Karpas-422 (cell line): Measurements from ENCODE around the gene ORAI2. TPM values are rescaled to one million over a fixed set of nuclear protein-coding genes. Genes with fewer than 3 reads are reported as not detected.

Experiments
- DNase-seq: peaks from one replicate; pipeline ENCODE4 v3.0.0-alpha.2; 2015
- H2AFZ ChIP-seq: fragments of 200-600 bp; sonication (generic); 2 replicates; pipeline ENCODE4 v1.6.1; 2014; ENCODE audit warnings: antibody characterized with exemption, low read length, mixed read lengths
- H3K27ac ChIP-seq: fragments of 200-600 bp; sonication (generic); 2 replicates; pipeline ENCODE4 v1.5.1; 2014; ENCODE audit warnings: mild to moderate bottlenecking, low read length, moderate library complexity
- H3K27me3 ChIP-seq: fragments of 200-600 bp; sonication (generic); 2 replicates; pipeline ENCODE4 v1.6.1; 2014; ENCODE audit warnings: low read length, mixed read lengths
- H3K36me3 ChIP-seq: fragments of 200-600 bp; sonication (generic); 2 replicates; pipeline ENCODE4 v1.6.1; 2014; ENCODE audit warnings: low read length, mixed read lengths; ENCODE audit not compliant: insufficient read depth
- H3K4me1 ChIP-seq: fragments of 200-600 bp; sonication (generic); 2 replicates; pipeline ENCODE4 v1.6.1; 2014; ENCODE audit warnings: mild to moderate bottlenecking, low read length, mixed read lengths
- H3K4me2 ChIP-seq: fragments of 200-600 bp; sonication (generic); 2 replicates; pipeline ENCODE4 v1.6.1; 2014; ENCODE audit warnings: low read length, low read depth, mild to moderate bottlenecking; ENCODE audit not compliant: poor library complexity, severe bottlenecking
- H3K4me3 ChIP-seq: fragments of 200-600 bp; sonication (generic); 2 replicates; pipeline ENCODE4 v1.5.1; 2014; ENCODE audit warnings: mild to moderate bottlenecking, antibody characterized with exemption, low read length, mixed read lengths
- H3K79me2 ChIP-seq: fragments of 200-600 bp; sonication (generic); 2 replicates; pipeline ENCODE4 v1.6.1; 2014; ENCODE audit warnings: mild to moderate bottlenecking, low read length, mixed read lengths
- H3K9ac ChIP-seq: fragments of 200-600 bp; sonication (generic); 2 replicates; pipeline ENCODE4 v1.6.0; 2014; ENCODE audit warnings: low read length
- H3K9me2 ChIP-seq: fragments of 200-600 bp; sonication (generic), shearing (Covaris generic); replicated peaks from 2 replicates; pipeline ENCODE4 v1.6.0; 2014; ENCODE audit warnings: mild to moderate bottlenecking, low read length, moderate library complexity; ENCODE audit not compliant: insufficient read depth
- H3K9me3 ChIP-seq: fragments of 300-700, 200-600 bp; sonication (generic); 2 replicates; pipeline ENCODE4 v1.6.1; 2014; ENCODE audit warnings: low read length, mixed read lengths
- H4K20me1 ChIP-seq: fragments of 200-600 bp; sonication (generic); 2 replicates; pipeline ENCODE4 v1.6.1; 2014; ENCODE audit warnings: mild to moderate bottlenecking, antibody characterized with exemption, low read length, low read depth; ENCODE audit not compliant: insufficient read depth
- total RNA-seq: library from RNA; depleted of rRNA; stranded (reverse); fragments of >200 nt; shearing (Covaris generic); gene quantifications from 2 replicates; pipeline ENCODE4 v1.2.3, GENCODE V29; 2014; ENCODE audit warnings: low replicate concordance

The ORAI2 gene
- total RNA-seq, 1 experiment from 2014 or later: 2.8 TPM

GRCh38 chr7:102463841-102464576 is 30.6 kb downstream of the ORAI2 start:
- Histone ChIP-seq H3K4me2 (peak overlapping the region; percentile 99), H3K9me3 (no peaks in the 10 kb centered on the region), H3K27ac (peak overlapping the region; percentile 41; the same call in 1 of the 2 replicates), H4K20me1 (peaks cover 3% of the 10 kb centered on the region; the same call in 1 of the 2 replicates), H3K27me3 (no peaks in the 10 kb centered on the region), H3K9me2 (no peaks in the 10 kb centered on the region), H3K36me3 (no peaks in the 10 kb centered on the region), H3K79me2 (peaks cover 26% of the 10 kb centered on the region), H3K9ac (peak overlapping the region; percentile 97), H3K4me3 (peak overlapping the region; percentile 100), H3K4me1 (peaks cover 26% of the 10 kb centered on the region), H2AFZ (peak overlapping the region; percentile 99)
- peak; percentile 55 for DNase-seq

DNA sequence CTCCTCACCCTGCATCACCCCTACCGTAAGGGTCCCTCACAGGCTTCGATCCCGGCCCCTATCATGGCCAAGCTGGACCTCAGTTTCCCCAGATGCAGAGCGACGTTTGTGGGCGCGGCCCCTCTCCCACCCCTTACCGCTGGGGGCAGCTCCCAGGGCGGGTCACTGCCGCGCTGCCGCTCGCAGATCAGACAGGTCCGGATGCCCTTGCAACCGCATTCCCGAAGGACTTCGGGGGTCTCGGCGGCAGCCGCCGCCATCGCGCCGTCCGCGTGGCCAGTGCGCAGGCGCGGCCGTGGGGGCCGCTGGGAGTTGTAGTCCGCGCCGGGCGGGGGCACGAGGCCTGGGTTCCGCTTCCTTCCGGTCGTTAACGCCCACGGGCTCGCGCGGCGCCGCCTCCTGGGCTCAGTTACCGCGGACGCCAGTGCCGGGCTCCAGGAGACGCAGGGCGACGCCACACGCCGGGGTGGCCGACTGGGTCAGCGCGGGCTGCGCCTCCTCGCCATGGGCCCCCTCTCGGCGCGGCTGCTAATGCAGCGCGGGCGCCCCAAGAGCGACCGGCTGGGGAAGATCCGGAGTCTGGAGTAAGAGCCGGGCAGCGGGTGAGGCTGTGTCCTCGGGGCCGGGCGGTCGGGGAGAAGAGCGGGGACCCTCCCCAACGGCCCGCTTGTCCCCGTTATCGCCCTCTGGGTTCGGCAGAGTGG is 31.4 kb downstream of the ORAI2 start, which contains the start of the genes ALKBH4 and LRWD1:
TSS of gene ALKBH4 (minus strand) at position 287 of the 704 bp plus-strand sequence. CDS start at position 260, 27 bp downstream.
TSS of gene LRWD1 (plus strand) at position 408 of the 704 bp plus-strand sequence. CDS start at position 505, 97 bp downstream.
- peaks cover 26% of the 10 kb centered on the region for H3K79me2 ChIP-seq
- H3K4me1 ChIP-seq: peaks cover 26% of the 10 kb centered on the region
- no peaks in the 10 kb centered on the region for H3K27me3 ChIP-seq
- no peaks in the 10 kb centered on the region for H3K36me3 ChIP-seq
- peak within 1 kb of the TSS; percentile 41; the same call in 1 of the 2 replicates for H3K27ac ChIP-seq
- peak; percentile 97 for DNase-seq
- H3K9ac ChIP-seq: peak within 1 kb of the TSS; percentile 97
- peak within 1 kb of the TSS; percentile 100 for H3K4me3 ChIP-seq
- peak within 1 kb of the TSS; percentile 99 for H3K4me2 ChIP-seq
- H2AFZ ChIP-seq: peak within 1 kb of the TSS; percentile 99
- H3K9me3 ChIP-seq: no peaks in the 10 kb centered on the region
- no peaks in the 10 kb centered on the region for H3K9me2 ChIP-seq
- peaks cover 3% of the 10 kb centered on the region; the same call in 1 of the 2 replicates for H4K20me1 ChIP-seq

DNA sequence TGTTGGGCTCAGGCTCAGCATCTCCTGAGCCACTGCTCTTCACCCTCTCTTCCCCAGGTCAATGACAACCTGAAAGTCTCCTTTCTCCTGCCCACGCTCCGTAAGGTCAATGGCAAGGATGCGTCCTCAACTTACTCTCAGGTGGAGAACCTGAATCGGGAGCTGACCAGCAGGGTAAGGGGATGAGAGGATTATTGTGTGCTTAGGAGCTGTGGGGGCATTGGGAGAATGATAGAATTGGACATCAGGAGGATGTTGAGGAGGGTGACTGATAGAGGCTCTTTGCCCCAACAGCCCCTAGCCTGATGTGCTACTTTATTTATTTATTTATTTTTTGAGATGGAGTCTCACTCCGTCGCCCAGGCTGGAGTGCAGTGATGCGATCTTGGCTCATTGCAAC is 32.7 kb downstream of the ORAI2 start:
- no peak for DNase-seq
- no peaks in the 10 kb centered on the region for H3K27me3 ChIP-seq
- no peak overlapping the region for H3K27ac ChIP-seq
- no peak overlapping the region for H2AFZ ChIP-seq
- H3K4me3 ChIP-seq: peak overlapping the region; percentile 100
- H3K4me1 ChIP-seq: peaks cover 26% of the 10 kb centered on the region
- peak overlapping the region; percentile 99 for H3K4me2 ChIP-seq
- H3K79me2 ChIP-seq: peaks cover 26% of the 10 kb centered on the region
- no peaks in the 10 kb centered on the region for H3K36me3 ChIP-seq
- H4K20me1 ChIP-seq: peaks cover 3% of the 10 kb centered on the region; the same call in 1 of the 2 replicates
- no peaks in the 10 kb centered on the region for H3K9me2 ChIP-seq
- no peaks in the 10 kb centered on the region for H3K9me3 ChIP-seq
- peak overlapping the region; percentile 97 for H3K9ac ChIP-seq

- peaks cover 17% of the 10 kb centered on the region for H3K79me2 ChIP-seq
- H3K27ac ChIP-seq: no peak overlapping the region
- no peak overlapping the region for H2AFZ ChIP-seq
- H3K4me1 ChIP-seq: peaks cover 26% of the 10 kb centered on the region
- H3K4me2 ChIP-seq: no peak overlapping the region
- no peak for DNase-seq
- H3K27me3 ChIP-seq: no peaks in the 10 kb centered on the region
- no peaks in the 10 kb centered on the region for H3K36me3 ChIP-seq
- H3K9me2 ChIP-seq: no peaks in the 10 kb centered on the region
- H3K4me3 ChIP-seq: no peak overlapping the region
- peaks cover 3% of the 10 kb centered on the region; the same call in 1 of the 2 replicates for H4K20me1 ChIP-seq
- no peaks in the 10 kb centered on the region for H3K9me3 ChIP-seq
- no peak overlapping the region for H3K9ac ChIP-seq
These were observed 34.5 kb downstream of the ORAI2 start for GRCh38 chr7:102467581-102468477.

DNA sequence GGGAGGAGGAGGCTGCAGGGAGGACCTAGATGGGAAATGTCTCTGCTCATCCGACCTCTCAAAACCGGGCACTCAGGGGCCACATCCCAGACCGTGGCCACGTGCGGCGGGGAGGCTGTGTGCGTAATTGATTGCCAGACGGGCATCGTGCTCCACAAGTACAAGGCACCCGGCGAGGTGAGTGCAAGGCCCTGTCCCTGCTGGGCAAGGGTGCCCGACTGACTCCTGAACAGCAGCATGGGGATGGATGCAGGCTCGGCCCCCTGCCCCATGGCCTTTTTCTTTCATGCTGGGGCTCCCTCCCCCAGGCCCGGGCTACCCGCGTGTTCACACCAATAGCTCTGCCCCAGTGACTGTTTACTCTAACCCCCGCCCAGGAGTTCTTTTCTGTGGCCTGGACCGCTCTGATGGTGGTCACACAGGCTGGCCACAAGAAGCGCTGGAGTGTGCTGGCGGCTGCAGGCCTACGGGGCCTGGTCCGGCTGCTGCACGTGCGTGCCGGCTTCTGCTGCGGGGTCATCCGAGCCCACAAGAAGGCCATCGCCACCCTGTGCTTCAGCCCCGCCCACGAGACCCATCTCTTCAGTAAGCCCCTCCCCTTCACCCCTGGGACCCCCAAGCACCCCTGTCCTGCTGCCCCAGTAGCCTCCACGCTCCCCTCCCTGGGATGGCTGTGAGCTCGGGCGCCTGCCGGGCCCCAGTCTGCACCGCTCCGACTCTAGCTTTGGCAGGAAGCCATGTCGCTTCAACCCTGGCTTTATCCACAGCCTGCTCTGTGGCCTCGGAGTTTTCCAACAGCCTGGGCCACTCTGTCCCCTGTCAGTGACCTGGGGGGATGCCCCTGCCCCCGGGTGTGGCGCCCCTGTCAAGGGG is 35.3 kb downstream of the ORAI2 start:
- H3K27me3 ChIP-seq: no peaks in the 10 kb centered on the region
- H4K20me1 ChIP-seq: peaks cover 3% of the 10 kb centered on the region
- H2AFZ ChIP-seq: no peak overlapping the region
- no peak overlapping the region for H3K4me3 ChIP-seq
- no peaks in the 10 kb centered on the region for H3K9me3 ChIP-seq
- no peak overlapping the region for H3K4me2 ChIP-seq
- H3K9me2 ChIP-seq: no peaks in the 10 kb centered on the region
- H3K4me1 ChIP-seq: peaks cover 26% of the 10 kb centered on the region
- H3K79me2 ChIP-seq: peaks cover 9% of the 10 kb centered on the region
- no peak overlapping the region for H3K9ac ChIP-seq
- no peak overlapping the region for H3K27ac ChIP-seq
- H3K36me3 ChIP-seq: 0 out of 2 replicates have a peak, but pooled peaks cover 3% of the 10 kb centered on the region
- DNase-seq: no peak

- peaks cover 22% of the 10 kb centered on the region for H3K4me1 ChIP-seq
- H3K4me2 ChIP-seq: no peak overlapping the region
- H3K27ac ChIP-seq: no peak overlapping the region
- no peaks in the 10 kb centered on the region for H3K9me3 ChIP-seq
- no peak for DNase-seq
- no peaks in the 10 kb centered on the region for H3K9me2 ChIP-seq
- H2AFZ ChIP-seq: no peak overlapping the region
- H4K20me1 ChIP-seq: peaks cover 3% of the 10 kb centered on the region
- H3K79me2 ChIP-seq: peaks cover 2% of the 10 kb centered on the region
- H3K36me3 ChIP-seq: 0 out of 2 replicates have a peak, but pooled peaks cover 3% of the 10 kb centered on the region
- H3K27me3 ChIP-seq: no peaks in the 10 kb centered on the region
- H3K9ac ChIP-seq: no peak overlapping the region
- no peak overlapping the region for H3K4me3 ChIP-seq
These were observed 36.1 kb downstream of the ORAI2 start for GRCh38 chr7:102469351-102469971.
